ENCODE results near the gene COPZ1.
A peak's percentile ranks its signal among the peaks of the same experiment; 100 is the strongest.
"Not testable (repeated sequence)": the region's sequence is repeated elsewhere in the genome, so short reads cannot be mapped to it uniquely, and the experiment has no call there.

The COPZ1 gene

GRCh38 chr12:54352891-54353874 lies 28.3 kb downstream of the COPZ1 start:
- H3K9me3 ChIP-seq (replicated peaks in 1 of 2; ENCODE audit: control insufficient read depth in 2 of 2, insufficient read depth in 1 of 2, low read depth in 1 of 2, low read length in 2 of 2) = no peaks in the 10 kb centered on the region
- no CpG with 5 or more reads among the region's 1 CpG for WGBS, 2 donors (ENCODE audit: extremely low coverage in 2 of 2, insufficient read length in 2 of 2, insufficient replicate concordance in 1 of 2)
- peak overlapping the region; percentile 28 to 49 for H3K4me3 ChIP-seq (ENCODE audit: low read length in 2 of 2)

DNA sequence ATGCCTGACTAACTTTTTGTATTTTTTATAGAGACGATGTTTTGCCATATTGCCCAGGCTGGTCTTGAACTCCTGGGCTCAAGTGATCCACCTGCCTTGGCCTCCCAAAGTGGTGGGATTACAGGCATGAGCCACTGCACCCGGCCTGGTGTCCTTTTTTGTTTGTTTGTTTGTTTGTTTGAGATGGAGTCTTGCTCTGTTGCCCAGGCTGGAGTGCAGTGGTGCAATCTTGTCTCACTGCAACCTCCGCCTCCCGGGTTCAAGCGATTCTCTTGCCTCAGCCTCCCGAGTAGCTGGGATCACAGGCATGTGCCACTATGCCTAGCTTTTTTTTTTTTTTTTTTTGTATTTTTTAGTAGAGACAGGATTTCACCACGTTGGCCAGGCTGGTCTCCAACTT lies 29.3 kb downstream of the COPZ1 start:
- H3K4me1 ChIP-seq (ENCODE audit: control insufficient read depth in 2 of 2, insufficient read depth in 1 of 2, low read depth in 1 of 2, low read length in 2 of 2) = peaks cover 66 to 81% of the 10 kb centered on the region in 2 donors
- H3K27ac ChIP-seq (replicated peaks; ENCODE audit: low read length) = peak overlapping the region; percentile 99

More at GRCh38 chr12:54352891-54353874, 28.3 kb downstream of the COPZ1 start:
- Histone ChIP-seq H3K79me1 (ENCODE audit: low read depth, low read length) (no peaks in the 10 kb centered on the region), H3K36me3 (replicated peaks in 1 of 2; ENCODE audit: control insufficient read depth in 2 of 2, insufficient read depth in 2 of 2, low read length in 2 of 2) (peaks cover 0 to 33% of the 10 kb centered on the region in 2 donors), H2AK5ac (ENCODE audit: low read depth, low read length) (peak overlapping the region; percentile 5), H3K23ac (ENCODE audit: low read depth, low read length, poor library complexity) (no peak overlapping the region), H2BK15ac (ENCODE audit: low read length) (no peak overlapping the region), H3K14ac (ENCODE audit: low read length) (no peak overlapping the region), H3K9ac (ENCODE audit: low read depth, low read length, poor library complexity) (peak overlapping the region; percentile 84), H4K8ac (ENCODE audit: low read depth, low read length) (no peak overlapping the region), H3K4me2 (ENCODE audit: insufficient read depth, low read length, poor library complexity, severe bottlenecking) (peak overlapping the region; percentile 42), H3K27me3 (ENCODE audit: control insufficient read depth in 3 of 3, insufficient read depth in 3 of 3, low read depth in 1 of 3, low read length in 3 of 3) (no peaks in the 10 kb centered on the region), H2AFZ (ENCODE audit: low read length) (no peak overlapping the region), H3K18ac (ENCODE audit: low read length) (peak overlapping the region; percentile 76), H3K4me1 (ENCODE audit: control insufficient read depth in 2 of 2, insufficient read depth in 1 of 2, low read depth in 1 of 2, low read length in 2 of 2) (peaks cover 68 to 76% of the 10 kb centered on the region in 2 donors), H2BK5ac (ENCODE audit: low read length) (peak overlapping the region; percentile 14), H2BK12ac (ENCODE audit: low read length) (no peak overlapping the region), H4K91ac (ENCODE audit: low read depth, low read length, poor library complexity) (peak overlapping the region; percentile 28), H3K4ac (ENCODE audit: low read length) (peak overlapping the region; percentile 4), H3K27ac (replicated peaks; ENCODE audit: low read length) (peak overlapping the region; percentile 99), H2BK120ac (ENCODE audit: low read depth, low read length) (peak overlapping the region; percentile 56)
- DNase-seq (ENCODE audit: low spot score) = peak; percentile 30

GRCh38 chr12:54355104-54355815 lies 30.3 kb downstream of the COPZ1 start:
- Histone ChIP-seq H3K36me3 (replicated peaks in 1 of 2; ENCODE audit: control insufficient read depth in 2 of 2, insufficient read depth in 2 of 2, low read length in 2 of 2) (peaks cover 0 to 14% of the 10 kb centered on the region in 2 donors), H3K4me3 (ENCODE audit: low read length in 2 of 2) (no peak overlapping the region), H3K23ac (ENCODE audit: low read depth, low read length, poor library complexity) (no peak overlapping the region), H3K18ac (ENCODE audit: low read length) (peak overlapping the region; percentile 44), H2BK5ac (ENCODE audit: low read length) (peak overlapping the region; percentile 83), H3K4me1 (ENCODE audit: control insufficient read depth in 2 of 2, insufficient read depth in 1 of 2, low read depth in 1 of 2, low read length in 2 of 2) (peaks cover 65 to 83% of the 10 kb centered on the region in 2 donors), H3K4ac (ENCODE audit: low read length) (no peak overlapping the region), H4K8ac (ENCODE audit: low read depth, low read length) (no peak overlapping the region), H3K79me1 (ENCODE audit: low read depth, low read length) (no peaks in the 10 kb centered on the region), H3K9ac (ENCODE audit: low read depth, low read length, poor library complexity) (no peak overlapping the region), H2AFZ (ENCODE audit: low read length) (peak overlapping the region; percentile 34), H3K9me3 (replicated peaks in 1 of 2; ENCODE audit: control insufficient read depth in 2 of 2, insufficient read depth in 1 of 2, low read depth in 1 of 2, low read length in 2 of 2) (no peaks in the 10 kb centered on the region), H2BK120ac (ENCODE audit: low read depth, low read length) (peak overlapping the region; percentile 10), H2BK12ac (ENCODE audit: low read length) (peak overlapping the region; percentile 34), H3K4me2 (ENCODE audit: insufficient read depth, low read length, poor library complexity, severe bottlenecking) (peak overlapping the region; percentile 41), H2AK5ac (ENCODE audit: low read depth, low read length) (no peak overlapping the region), H3K14ac (ENCODE audit: low read length) (no peak overlapping the region), H3K27ac (replicated peaks; ENCODE audit: low read length) (peak overlapping the region; percentile 93), H4K91ac (ENCODE audit: low read depth, low read length, poor library complexity) (peak overlapping the region; percentile 28), H3K27me3 (ENCODE audit: control insufficient read depth in 3 of 3, insufficient read depth in 3 of 3, low read depth in 1 of 3, low read length in 3 of 3) (no peaks in the 10 kb centered on the region), H2BK15ac (ENCODE audit: low read length) (no peak overlapping the region)
- no CpG with 5 or more reads among the region's 6 CpGs for WGBS, 2 donors (ENCODE audit: extremely low coverage in 2 of 2, insufficient read length in 2 of 2, insufficient replicate concordance in 1 of 2)
- DNase-seq (ENCODE audit: low spot score) = peak; percentile 82

More for the DNA sequence above, 29.3 kb downstream of the COPZ1 start:
- not testable (repeated sequence) for H3K4ac ChIP-seq (ENCODE audit: low read length); H3K4me3 ChIP-seq (ENCODE audit: low read length in 2 of 2); H2BK12ac ChIP-seq (ENCODE audit: low read length); H3K23ac ChIP-seq (ENCODE audit: low read depth, low read length, poor library complexity); H3K14ac ChIP-seq (ENCODE audit: low read length); H3K4me2 ChIP-seq (ENCODE audit: insufficient read depth, low read length, poor library complexity, severe bottlenecking); H4K8ac ChIP-seq (ENCODE audit: low read depth, low read length); H3K27me3 ChIP-seq (ENCODE audit: control insufficient read depth in 3 of 3, insufficient read depth in 3 of 3, low read depth in 1 of 3, low read length in 3 of 3); H2AK5ac ChIP-seq (ENCODE audit: low read depth, low read length); H4K91ac ChIP-seq (ENCODE audit: low read depth, low read length, poor library complexity); H2BK120ac ChIP-seq (ENCODE audit: low read depth, low read length); H3K18ac ChIP-seq (ENCODE audit: low read length); H3K9ac ChIP-seq (ENCODE audit: low read depth, low read length, poor library complexity); H3K79me1 ChIP-seq (ENCODE audit: low read depth, low read length); DNase-seq (ENCODE audit: low spot score); H3K9me3 ChIP-seq (replicated peaks in 1 of 2; ENCODE audit: control insufficient read depth in 2 of 2, insufficient read depth in 1 of 2, low read depth in 1 of 2, low read length in 2 of 2); H2BK15ac ChIP-seq (ENCODE audit: low read length); H2AFZ ChIP-seq (ENCODE audit: low read length); H2BK5ac ChIP-seq (ENCODE audit: low read length)
- H3K36me3 ChIP-seq (replicated peaks in 1 of 2; ENCODE audit: control insufficient read depth in 2 of 2, insufficient read depth in 2 of 2, low read length in 2 of 2) = peaks cover 0 to 24% of the 10 kb centered on the region in 2 donors
- no CpG with 5 or more reads among the region's 7 CpGs for WGBS, 2 donors (ENCODE audit: extremely low coverage in 2 of 2, insufficient read length in 2 of 2, insufficient replicate concordance in 1 of 2)

Measured in neuronal stem cell (in vitro differentiated cells).